Measurements from ENCODE around the gene PHIP.

Gene PHIP

GRCh38 chr6:78986161-78986560, 91.9 kb downstream of the PHIP start:
- H3K9ac ChIP-seq (ENCODE audit: low read length), result no peak overlapping the region
- H3K4me2 ChIP-seq (ENCODE audit: low read length), result no peak overlapping the region
- no peaks in the 10 kb centered on the region for H3K4me1 ChIP-seq (ENCODE audit: insufficient read depth, low read length, severe bottlenecking)
- H3K27me3 ChIP-seq (ENCODE audit: insufficient read depth, low read length), result no peaks in the 10 kb centered on the region
- H4K20me1 ChIP-seq (ENCODE audit: insufficient read depth, low read length), result no peaks in the 10 kb centered on the region
- H3K27ac ChIP-seq (ENCODE audit: low read depth, low read length, poor library complexity, severe bottlenecking), result no peak overlapping the region
- H3F3A ChIP-seq (ENCODE audit: insufficient read depth, low read length), result no peaks in the 10 kb centered on the region
- no peaks in the 10 kb centered on the region for H3K9me2 ChIP-seq (ENCODE audit: low read depth, low read length)
- no peak overlapping the region for H2AFZ ChIP-seq (ENCODE audit: low read length)
- no peak for TF ChIP-seq CTCF (IDR thresholded peaks at IDR 0.05; ENCODE audit: low read length)
- H3K36me3 ChIP-seq (ENCODE audit: insufficient read depth, low read length), result peaks cover 97% of the 10 kb centered on the region
- H3K79me2 ChIP-seq (ENCODE audit: insufficient read depth, low read length), result no peaks in the 10 kb centered on the region
- H3K9me3 ChIP-seq (ENCODE audit: low read length), result no peaks in the 10 kb centered on the region
- no peak overlapping the region for H3K4me3 ChIP-seq (ENCODE audit: low read depth, low read length, poor library complexity, severe bottlenecking)

GRCh38 chr6:78984225-78984950, 93.7 kb downstream of the PHIP start:
- Histone ChIP-seq H3K36me3 (ENCODE audit: insufficient read depth, low read length) (peaks cover 97% of the 10 kb centered on the region), H3K27me3 (ENCODE audit: insufficient read depth, low read length) (no peaks in the 10 kb centered on the region), H3F3A (ENCODE audit: insufficient read depth, low read length) (no peaks in the 10 kb centered on the region)

GRCh38 chr6:78967191-78967590, 110.9 kb downstream of the PHIP start:
- peaks cover 74% of the 10 kb centered on the region for H3K36me3 ChIP-seq (ENCODE audit: insufficient read depth, low read length)
- H3K4me2 ChIP-seq (ENCODE audit: low read length), result no peak overlapping the region
- no peaks in the 10 kb centered on the region for H3K4me1 ChIP-seq (ENCODE audit: insufficient read depth, low read length, severe bottlenecking)
- no peaks in the 10 kb centered on the region for H3K9me3 ChIP-seq (ENCODE audit: low read length)
- no peak overlapping the region for H3K27ac ChIP-seq (ENCODE audit: low read depth, low read length, poor library complexity, severe bottlenecking)
- H3K9ac ChIP-seq (ENCODE audit: low read length), result no peak overlapping the region
- H3K27me3 ChIP-seq (ENCODE audit: insufficient read depth, low read length), result no peaks in the 10 kb centered on the region
- no peaks in the 10 kb centered on the region for H4K20me1 ChIP-seq (ENCODE audit: insufficient read depth, low read length)
- H2AFZ ChIP-seq (ENCODE audit: low read length), result no peak overlapping the region
- H3F3A ChIP-seq (ENCODE audit: insufficient read depth, low read length), result no peaks in the 10 kb centered on the region
- H3K79me2 ChIP-seq (ENCODE audit: insufficient read depth, low read length), result no peaks in the 10 kb centered on the region
- H3K4me3 ChIP-seq (ENCODE audit: low read depth, low read length, poor library complexity, severe bottlenecking), result no peak overlapping the region
- no peak for TF ChIP-seq EZH2 (IDR thresholded peaks at IDR 0.05; ENCODE audit: borderline replicate concordance, low read length)
- H3K9me2 ChIP-seq (ENCODE audit: low read depth, low read length), result no peaks in the 10 kb centered on the region

More at GRCh38 chr6:78984225-78984950, 93.7 kb downstream of the PHIP start:
- Histone ChIP-seq H3K4me3 (ENCODE audit: low read depth, low read length, poor library complexity, severe bottlenecking) (no peak overlapping the region), H3K9me3 (ENCODE audit: low read length) (no peaks in the 10 kb centered on the region), H4K20me1 (ENCODE audit: insufficient read depth, low read length) (no peaks in the 10 kb centered on the region), H3K79me2 (ENCODE audit: insufficient read depth, low read length) (no peaks in the 10 kb centered on the region), H3K4me2 (ENCODE audit: low read length) (no peak overlapping the region), H3K4me1 (ENCODE audit: insufficient read depth, low read length, severe bottlenecking) (no peaks in the 10 kb centered on the region), H2AFZ (ENCODE audit: low read length) (no peak overlapping the region), H3K9ac (ENCODE audit: low read length) (no peak overlapping the region), H3K27ac (ENCODE audit: low read depth, low read length, poor library complexity, severe bottlenecking) (no peak overlapping the region), H3K9me2 (ENCODE audit: low read depth, low read length) (no peaks in the 10 kb centered on the region)
- no peak for TF ChIP-seq CTCF (IDR thresholded peaks at IDR 0.05; ENCODE audit: low read length)
- TF ChIP-seq EZH2 (IDR thresholded peaks at IDR 0.05; ENCODE audit: borderline replicate concordance, low read length), result no peak

DNA sequence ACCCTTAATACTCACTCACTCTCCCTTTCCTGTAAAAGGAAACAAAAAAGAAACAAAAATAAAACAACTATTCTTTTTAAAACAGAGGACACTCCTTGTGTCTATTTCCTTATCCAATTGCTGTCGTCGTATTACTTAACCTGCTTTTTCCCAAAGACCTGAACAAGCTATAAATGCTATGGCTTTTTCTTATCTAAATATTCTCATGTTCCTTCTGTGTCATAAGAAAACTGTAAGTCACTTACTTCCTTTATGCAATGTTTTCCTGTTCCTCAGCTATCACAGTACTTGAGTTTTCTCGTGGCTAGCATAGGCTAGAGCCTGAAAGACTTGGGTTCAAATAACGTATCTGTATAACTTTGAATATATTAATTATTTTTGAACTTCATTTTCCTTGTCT, 111.5 kb downstream of the PHIP start:
- Histone ChIP-seq H3K9me3 (ENCODE audit: low read length) (no peaks in the 10 kb centered on the region), H3K27me3 (ENCODE audit: insufficient read depth, low read length) (no peaks in the 10 kb centered on the region), H3K4me2 (ENCODE audit: low read length) (no peak overlapping the region), H3K36me3 (ENCODE audit: insufficient read depth, low read length) (peaks cover 81% of the 10 kb centered on the region), H4K20me1 (ENCODE audit: insufficient read depth, low read length) (no peaks in the 10 kb centered on the region), H3K9me2 (ENCODE audit: low read depth, low read length) (no peaks in the 10 kb centered on the region), H3K27ac (ENCODE audit: low read depth, low read length, poor library complexity, severe bottlenecking) (no peak overlapping the region), H3K4me1 (ENCODE audit: insufficient read depth, low read length, severe bottlenecking) (no peaks in the 10 kb centered on the region), H3K79me2 (ENCODE audit: insufficient read depth, low read length) (no peaks in the 10 kb centered on the region), H2AFZ (ENCODE audit: low read length) (no peak overlapping the region), H3F3A (ENCODE audit: insufficient read depth, low read length) (no peaks in the 10 kb centered on the region), H3K9ac (ENCODE audit: low read length) (no peak overlapping the region), H3K4me3 (ENCODE audit: low read depth, low read length, poor library complexity, severe bottlenecking) (no peak overlapping the region)
- no peak for TF ChIP-seq EZH2 (IDR thresholded peaks at IDR 0.05; ENCODE audit: borderline replicate concordance, low read length)
- TF ChIP-seq CTCF (IDR thresholded peaks at IDR 0.05; ENCODE audit: low read length), result no peak
